A673 (cell line): ENCODE data around the gene CDRT15L2. TPM values are rescaled to one million over a fixed set of nuclear protein-coding genes. Genes with fewer than 3 reads are reported as not detected.
"Not testable (repeated sequence)": the region's sequence is repeated elsewhere in the genome, so short reads cannot be mapped to it uniquely, and the experiment has no call there.

ENCODE experiments used
- BruUV-seq: library from RNA; stranded (reverse); fragments of 400-500 nt; replicated peaks from 2 replicates; lab custom pipeline; 2021; lab: Mats Ljungman, UMichigan
- CTCF ChIA-PET: fragments of 300-600 bp; sonication (Branson Sonifier 250); formaldehyde crosslinking; loops from one replicate; lab custom pipeline; 2022; ENCODE audit warnings: antibody characterized with exemption; lab: Charles Lee
- POLR2A ChIA-PET: fragments of 300-600 bp; sonication (Branson Sonifier 250); formaldehyde crosslinking; loops from one replicate; lab custom pipeline; 2022; ENCODE audit warnings: antibody characterized with exemption; ENCODE audit not compliant: low non-redundant PET; lab: Charles Lee
- DNase-seq: peaks from one replicate; pipeline ENCODE4 v3.0.0-alpha.2; 2015; ENCODE audit warnings: low spot score
- H3K27ac ChIP-seq: fragments of 200-600 bp; sonication (generic); 2 replicates; pipeline ENCODE4 v1.5.1; 2016; ENCODE audit warnings: mixed run types, low read depth, mild to moderate bottlenecking, mixed read lengths, antibody characterized with exemption, low read length; ENCODE audit not compliant: poor library complexity, severe bottlenecking
- H3K27me3 ChIP-seq: fragments of 200-600 bp; sonication (generic); replicated peaks from 2 replicates; pipeline ENCODE4 v1.6.1; 2017; ENCODE audit warnings: mixed run types, low read depth, mild to moderate bottlenecking, mixed read lengths, antibody characterized with exemption, low read length; ENCODE audit not compliant: insufficient read depth, poor library complexity
- H3K36me3 ChIP-seq: fragments of 200-600 bp; sonication (generic); 2 replicates; pipeline ENCODE4 v1.6.1; 2016; ENCODE audit warnings: mixed run types, mild to moderate bottlenecking, mixed read lengths, antibody characterized with exemption, low read length; ENCODE audit not compliant: insufficient read depth, poor library complexity, severe bottlenecking
- H3K4me1 ChIP-seq: fragments of 200-600 bp; sonication (generic); 2 replicates; pipeline ENCODE4 v1.6.1; 2017; ENCODE audit warnings: mixed run types, mild to moderate bottlenecking, mixed read lengths, antibody characterized with exemption, low read length; ENCODE audit not compliant: insufficient read depth, poor library complexity, severe bottlenecking
- H3K4me3 ChIP-seq: fragments of 200-600 bp; sonication (generic); 2 replicates; pipeline ENCODE4 v1.5.1; 2016; ENCODE audit warnings: low read depth, mixed run types, mild to moderate bottlenecking, mixed read lengths, low read length; ENCODE audit not compliant: poor library complexity, severe bottlenecking
- H3K9me3 ChIP-seq: fragments of 200-600 bp; sonication (generic); 2 replicates; pipeline ENCODE4 v1.6.1; 2016; ENCODE audit warnings: mixed run types, low read depth, mild to moderate bottlenecking, mixed read lengths, antibody characterized with exemption, low read length; ENCODE audit not compliant: poor library complexity, severe bottlenecking
- EZH2 ChIP-seq: fragments of 200-600 bp; sonication (generic); IDR thresholded peaks from 2 replicates; pipeline ENCODE4 v1.6.1; 2017; ENCODE audit warnings: borderline replicate concordance, low read depth, mild to moderate bottlenecking, mixed read lengths, antibody characterized with exemption, low read length; ENCODE audit not compliant: poor library complexity, severe bottlenecking
- intact Hi-C: fragments of 100-400 bp; cut with micrococcal nuclease; formaldehyde crosslinking; loops from one replicate; pipeline ENCODE4 v1.10.0; 2022; ENCODE audit not compliant: unreplicated experiment
- total RNA-seq: library from RNA; stranded (reverse); gene quantifications from 2 replicates; pipeline ENCODE4 v1.2.3, GENCODE V29; 2021
- TF ChIP-seq, protein P1 (sequence below): fragments of 300-800, 200-600 bp; sonication (generic); conservative IDR thresholded peaks from 2 replicates; pipeline ENCODE4 v1.5.1; 2017; ENCODE audit warnings: low read depth, mild to moderate bottlenecking, antibody characterized with exemption, low read length, moderate library complexity, mixed read lengths

CDRT15L2 gene
- total RNA-seq, 1 experiment from 2014 or later, result not detected

- intact Hi-C loops, result no loop called here
- DNase-seq, result no peak
- BruUV-seq, result no TSS peak
- H3K9me3 ChIP-seq, result no peaks in the 10 kb centered on the region
- H3K36me3 ChIP-seq, result no peaks in the 10 kb centered on the region
- H3K27ac ChIP-seq, result no peak overlapping the region
- no peak overlapping the region for H3K4me3 ChIP-seq
- POLR2A ChIA-PET, result no interaction called here
- no peaks in the 10 kb centered on the region for H3K27me3 ChIP-seq
- no peaks in the 10 kb centered on the region for H3K4me1 ChIP-seq
- no peak for TF ChIP-seq EZH2
- TF ChIP-seq, protein P1, sequence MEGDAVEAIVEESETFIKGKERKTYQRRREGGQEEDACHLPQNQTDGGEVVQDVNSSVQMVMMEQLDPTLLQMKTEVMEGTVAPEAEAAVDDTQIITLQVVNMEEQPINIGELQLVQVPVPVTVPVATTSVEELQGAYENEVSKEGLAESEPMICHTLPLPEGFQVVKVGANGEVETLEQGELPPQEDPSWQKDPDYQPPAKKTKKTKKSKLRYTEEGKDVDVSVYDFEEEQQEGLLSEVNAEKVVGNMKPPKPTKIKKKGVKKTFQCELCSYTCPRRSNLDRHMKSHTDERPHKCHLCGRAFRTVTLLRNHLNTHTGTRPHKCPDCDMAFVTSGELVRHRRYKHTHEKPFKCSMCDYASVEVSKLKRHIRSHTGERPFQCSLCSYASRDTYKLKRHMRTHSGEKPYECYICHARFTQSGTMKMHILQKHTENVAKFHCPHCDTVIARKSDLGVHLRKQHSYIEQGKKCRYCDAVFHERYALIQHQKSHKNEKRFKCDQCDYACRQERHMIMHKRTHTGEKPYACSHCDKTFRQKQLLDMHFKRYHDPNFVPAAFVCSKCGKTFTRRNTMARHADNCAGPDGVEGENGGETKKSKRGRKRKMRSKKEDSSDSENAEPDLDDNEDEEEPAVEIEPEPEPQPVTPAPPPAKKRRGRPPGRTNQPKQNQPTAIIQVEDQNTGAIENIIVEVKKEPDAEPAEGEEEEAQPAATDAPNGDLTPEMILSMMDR, result no peak
- CTCF ChIA-PET, result no interaction called here
Measured at GRCh38 chr17:20562587-20562986, 16.9 kb upstream of the CDRT15L2 start.

DNA sequence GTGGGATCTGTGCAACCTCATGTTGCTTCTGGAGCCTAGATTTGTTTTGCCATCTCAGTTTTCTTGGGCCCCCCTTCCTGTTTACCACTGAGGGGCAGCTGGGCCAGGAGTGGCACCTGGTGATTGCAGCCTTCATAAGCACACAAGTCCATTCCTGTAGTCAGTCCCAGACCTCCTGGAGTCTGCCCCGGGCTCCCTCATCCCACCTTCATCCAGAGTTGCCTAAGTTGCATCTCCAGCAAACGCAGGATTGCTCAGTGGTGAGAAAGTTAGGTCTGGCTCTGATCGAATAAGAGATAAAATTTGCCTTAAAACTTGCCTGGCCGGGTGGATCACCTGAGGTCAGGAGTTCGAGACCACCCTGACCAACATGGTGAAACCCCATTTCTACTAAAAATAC, 14.3 kb upstream of the CDRT15L2 start:
- H3K4me1 ChIP-seq, POLR2A ChIA-PET, H3K36me3 ChIP-seq, BruUV-seq, CTCF ChIA-PET, DNase-seq, H3K27me3 ChIP-seq, intact Hi-C loops, H3K27ac ChIP-seq, H3K9me3 ChIP-seq, H3K4me3 ChIP-seq: not testable (repeated sequence)

GRCh38 chr17:20565711-20566110, 13.8 kb upstream of the CDRT15L2 start:
- Histone ChIP-seq H3K36me3 (no peaks in the 10 kb centered on the region), H3K4me3 (no peak overlapping the region), H3K27ac (no peak overlapping the region), H3K9me3 (no peaks in the 10 kb centered on the region), H3K27me3 (no peaks in the 10 kb centered on the region), H3K4me1 (no peaks in the 10 kb centered on the region)
- POLR2A ChIA-PET, result no interaction called here
- CTCF ChIA-PET, result no interaction called here
- intact Hi-C loops, result no loop called here
- no TSS peak for BruUV-seq
- no peak for DNase-seq
- TF ChIP-seq, protein P1, result no peak
- TF ChIP-seq EZH2, result no peak

GRCh38 chr17:20566736-20567135, 12.8 kb upstream of the CDRT15L2 start:
- H3K4me3 ChIP-seq, H3K36me3 ChIP-seq, H3K27ac ChIP-seq, POLR2A ChIA-PET, H3K4me1 ChIP-seq, BruUV-seq, DNase-seq, H3K27me3 ChIP-seq, CTCF ChIA-PET, intact Hi-C loops, H3K9me3 ChIP-seq: not testable (repeated sequence)

GRCh38 chr17:20567421-20567820, 12.1 kb upstream of the CDRT15L2 start:
- H3K4me3 ChIP-seq, intact Hi-C loops, BruUV-seq, H3K9me3 ChIP-seq, DNase-seq, CTCF ChIA-PET, POLR2A ChIA-PET, H3K4me1 ChIP-seq, H3K36me3 ChIP-seq, H3K27ac ChIP-seq, H3K27me3 ChIP-seq: not testable (repeated sequence)

- BruUV-seq, H3K9me3 ChIP-seq, H3K27ac ChIP-seq, H3K36me3 ChIP-seq, POLR2A ChIA-PET, CTCF ChIA-PET, H3K27me3 ChIP-seq, H3K4me1 ChIP-seq, intact Hi-C loops, H3K4me3 ChIP-seq, DNase-seq: not testable (repeated sequence)
Measured at GRCh38 chr17:20568604-20569003, 10.9 kb upstream of the CDRT15L2 start.
